Uterus (tissue), 2 donors: ENCODE results near the gene LMX1A.

Experiments used
- POLR2A ChIP-seq, 2 donors: fragments of 450-650 bp; IDR thresholded peaks; one replicate each; pipeline ENCODE4 v1.6.1; 2016; ENCODE audit warnings: antibody characterized with exemption in 2 of 2, mild to moderate bottlenecking in 1 of 2, moderate library complexity in 1 of 2
- TF ChIP-seq, protein P1 (sequence below), 4 experiments: fragments of 200-600 bp in 2 of 4; fragments of 450-650 bp in 2 of 4; sonication (generic) in 2 of 4; IDR thresholded peaks; one replicate each; pipeline ENCODE4 v1.5.1; 2016 to 2019; ENCODE audit warnings: antibody characterized with exemption in 4 of 4, mild to moderate bottlenecking in 2 of 4, moderate library complexity in 1 of 4

GRCh38 chr1:165204548-165204947, 152.0 kb downstream of the LMX1A start:
- TF ChIP-seq POLR2A (IDR thresholded peaks at IDR 0.05) = no peak
- TF ChIP-seq, protein P1, sequence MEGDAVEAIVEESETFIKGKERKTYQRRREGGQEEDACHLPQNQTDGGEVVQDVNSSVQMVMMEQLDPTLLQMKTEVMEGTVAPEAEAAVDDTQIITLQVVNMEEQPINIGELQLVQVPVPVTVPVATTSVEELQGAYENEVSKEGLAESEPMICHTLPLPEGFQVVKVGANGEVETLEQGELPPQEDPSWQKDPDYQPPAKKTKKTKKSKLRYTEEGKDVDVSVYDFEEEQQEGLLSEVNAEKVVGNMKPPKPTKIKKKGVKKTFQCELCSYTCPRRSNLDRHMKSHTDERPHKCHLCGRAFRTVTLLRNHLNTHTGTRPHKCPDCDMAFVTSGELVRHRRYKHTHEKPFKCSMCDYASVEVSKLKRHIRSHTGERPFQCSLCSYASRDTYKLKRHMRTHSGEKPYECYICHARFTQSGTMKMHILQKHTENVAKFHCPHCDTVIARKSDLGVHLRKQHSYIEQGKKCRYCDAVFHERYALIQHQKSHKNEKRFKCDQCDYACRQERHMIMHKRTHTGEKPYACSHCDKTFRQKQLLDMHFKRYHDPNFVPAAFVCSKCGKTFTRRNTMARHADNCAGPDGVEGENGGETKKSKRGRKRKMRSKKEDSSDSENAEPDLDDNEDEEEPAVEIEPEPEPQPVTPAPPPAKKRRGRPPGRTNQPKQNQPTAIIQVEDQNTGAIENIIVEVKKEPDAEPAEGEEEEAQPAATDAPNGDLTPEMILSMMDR (IDR thresholded peaks at IDR 0.05) = no peak
